Gastrocnemius medialis (tissue), 4 donors: ENCODE measurements around the gene MAGEB17. TPM values are rescaled to one million over a fixed set of nuclear protein-coding genes. Genes with fewer than 3 reads are reported as not detected.

Source experiments
- ATAC-seq, 2 donors: fragments of 150-250 bp; one replicate each; pipeline ENCODE4 v1.9.1; 2016
- DNase-seq, 2 donors: peaks; one replicate each; pipeline ENCODE4 v3.0.0-alpha.2; 2019
- H3K27ac ChIP-seq, 4 donors: fragments of 200-600 bp; sonication (generic); 1 replicate in 1 of 4; 2 replicates in 3 of 4; pipeline ENCODE4 v1.5.1; 2016 to 2018; ENCODE audit warnings: mild to moderate bottlenecking in 2 of 4, moderate library complexity in 1 of 4
- H3K27me3 ChIP-seq, 3 donors: fragments of 200-600 bp; sonication (generic) in 2 of 3; 1 replicate in 1 of 3; 2 replicates in 2 of 3; pipeline versions ENCODE4 v1.5.1 to v1.6.0; 2016 to 2019; ENCODE audit warnings: mild to moderate bottlenecking in 1 of 3, moderate library complexity in 1 of 3
- H3K36me3 ChIP-seq, 2 donors: fragments of 200-600 bp; sonication (generic) in 1 of 2; one replicate each; pipeline ENCODE4 v1.5.1; 2017 to 2018
- H3K4me1 ChIP-seq, 2 donors: fragments of 200-600 bp; sonication (generic) in 1 of 2; one replicate each; pipeline ENCODE4 v1.5.1; 2016 to 2017; ENCODE audit warnings: mild to moderate bottlenecking in 2 of 2
- H3K4me3 ChIP-seq, 4 donors: fragments of 200-600 bp; sonication (generic) in 3 of 4; 1 replicate in 1 of 4; 2 replicates in 3 of 4; pipeline ENCODE4 v1.5.1; 2016 to 2019; ENCODE audit warnings: mild to moderate bottlenecking in 2 of 4
- H3K9me3 ChIP-seq, 3 donors: fragments of 200-600 bp; sonication (generic) in 2 of 3; 1 replicate in 1 of 3; 2 replicates in 2 of 3; pipeline ENCODE4 v1.5.1; 2016 to 2019
- POLR2A ChIP-seq, 2 donors: fragments of 450-650 bp; IDR thresholded peaks; one replicate each; pipeline ENCODE4 v1.6.1; 2017; ENCODE audit warnings: antibody characterized with exemption in 2 of 2, mild to moderate bottlenecking in 2 of 2, moderate library complexity in 2 of 2
- in situ Hi-C, 4 donors: fragments of 200-750 bp; cut with MboI; loops; one replicate each; pipeline versions ENCODE4 v1.15.0 to v1.8.0; 2017; ENCODE audit warnings: low sequenced_read_pairs in 4 of 4
- intact Hi-C: fragments of 100-400 bp; cut with DNase I; formaldehyde crosslinking; loops from one replicate; pipeline ENCODE4 v1.15.1; 2023; ENCODE audit warnings: low total_unique reads
- total RNA-seq, 4 donors: library from RNA; depleted of rRNA; stranded (reverse); fragments of >200 nt; gene quantifications; one replicate each; pipeline versions ENCODE4 v1.1.0 to v1.2.3, GENCODE V29; 2016
- TF ChIP-seq, protein P1 (sequence below), 5 experiments: fragments of 450-650 bp in 3 of 5; fragments of 200-600 bp in 2 of 5; sonication (generic) in 2 of 5; IDR thresholded peaks in 4 of 5; conservative IDR thresholded peaks in 1 of 5; 1 replicate in 4 of 5; 2 replicates in 1 of 5; pipeline ENCODE4 v1.5.1; 2016 to 2019; ENCODE audit warnings: antibody characterized with exemption in 5 of 5, mild to moderate bottlenecking in 3 of 5, moderate library complexity in 3 of 5

Gene MAGEB17
- total RNA-seq, 4 donors from 2014 or later = not detected

DNA sequence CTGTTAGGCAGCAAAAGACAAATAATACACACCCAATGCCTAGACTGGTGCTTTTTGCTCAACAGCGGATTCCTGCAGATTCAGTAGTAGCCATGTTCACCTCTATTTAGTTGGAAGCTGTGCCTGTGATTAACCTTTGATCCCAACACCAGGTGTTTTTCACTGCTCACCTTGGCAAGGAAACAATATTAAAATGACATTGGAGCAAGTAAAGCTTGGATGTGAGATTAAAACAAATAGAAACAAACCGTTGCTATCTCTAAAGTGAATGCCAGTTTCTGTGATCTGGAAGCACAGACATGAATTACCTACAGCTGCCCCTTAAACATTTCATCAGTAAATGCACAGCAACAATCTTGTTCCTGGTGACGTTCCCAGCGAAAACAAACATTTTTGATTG is 35.7 kb downstream of the MAGEB17 start:
- Histone ChIP-seq H3K4me3 (no peak overlapping the region), H3K27ac (no peak overlapping the region), H3K27me3 (no peaks in the 10 kb centered on the region), H3K36me3 (no peaks in the 10 kb centered on the region), H3K4me1 (no peaks in the 10 kb centered on the region), H3K9me3 (no peaks in the 10 kb centered on the region)
- TF ChIP-seq, protein P1, sequence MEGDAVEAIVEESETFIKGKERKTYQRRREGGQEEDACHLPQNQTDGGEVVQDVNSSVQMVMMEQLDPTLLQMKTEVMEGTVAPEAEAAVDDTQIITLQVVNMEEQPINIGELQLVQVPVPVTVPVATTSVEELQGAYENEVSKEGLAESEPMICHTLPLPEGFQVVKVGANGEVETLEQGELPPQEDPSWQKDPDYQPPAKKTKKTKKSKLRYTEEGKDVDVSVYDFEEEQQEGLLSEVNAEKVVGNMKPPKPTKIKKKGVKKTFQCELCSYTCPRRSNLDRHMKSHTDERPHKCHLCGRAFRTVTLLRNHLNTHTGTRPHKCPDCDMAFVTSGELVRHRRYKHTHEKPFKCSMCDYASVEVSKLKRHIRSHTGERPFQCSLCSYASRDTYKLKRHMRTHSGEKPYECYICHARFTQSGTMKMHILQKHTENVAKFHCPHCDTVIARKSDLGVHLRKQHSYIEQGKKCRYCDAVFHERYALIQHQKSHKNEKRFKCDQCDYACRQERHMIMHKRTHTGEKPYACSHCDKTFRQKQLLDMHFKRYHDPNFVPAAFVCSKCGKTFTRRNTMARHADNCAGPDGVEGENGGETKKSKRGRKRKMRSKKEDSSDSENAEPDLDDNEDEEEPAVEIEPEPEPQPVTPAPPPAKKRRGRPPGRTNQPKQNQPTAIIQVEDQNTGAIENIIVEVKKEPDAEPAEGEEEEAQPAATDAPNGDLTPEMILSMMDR (IDR thresholded peaks at IDR 0.05 in 4 of 5, conservative IDR thresholded peaks at IDR 0.05 in 1 of 5) = no peak
- TF ChIP-seq POLR2A (IDR thresholded peaks at IDR 0.05) = no peak
- DNase-seq = no peak
- intact Hi-C loops = no loop called here
- ATAC-seq = no peak
- in situ Hi-C loops = no loop called here

GRCh38 chrX:16204538-16204937 is 37.3 kb downstream of the MAGEB17 start:
- ATAC-seq (no peak), DNase-seq (no peak)
- H3K4me3 ChIP-seq = no peak overlapping the region
- no peaks in the 10 kb centered on the region for H3K9me3 ChIP-seq
- no peaks in the 10 kb centered on the region for H3K4me1 ChIP-seq
- no peak overlapping the region for H3K27ac ChIP-seq
- no peaks in the 10 kb centered on the region for H3K36me3 ChIP-seq
- in situ Hi-C loops (no loop called here), intact Hi-C loops (no loop called here)
- no peaks in the 10 kb centered on the region for H3K27me3 ChIP-seq
- TF ChIP-seq POLR2A (IDR thresholded peaks at IDR 0.05) = no peak
- TF ChIP-seq, protein P1 (IDR thresholded peaks at IDR 0.05 in 4 of 5, conservative IDR thresholded peaks at IDR 0.05 in 1 of 5) = no peak

- ATAC-seq = no peak
- no peaks in the 10 kb centered on the region for H3K9me3 ChIP-seq
- no peaks in the 10 kb centered on the region for H3K4me1 ChIP-seq
- in situ Hi-C loops = no loop called here
- no peaks in the 10 kb centered on the region for H3K36me3 ChIP-seq
- H3K4me3 ChIP-seq = no peak overlapping the region
- no peak overlapping the region for H3K27ac ChIP-seq
- H3K27me3 ChIP-seq = no peaks in the 10 kb centered on the region
- intact Hi-C loops = no loop called here
- TF ChIP-seq, protein P1 (IDR thresholded peaks at IDR 0.05 in 4 of 5, conservative IDR thresholded peaks at IDR 0.05 in 1 of 5) = no peak
- TF ChIP-seq POLR2A (IDR thresholded peaks at IDR 0.05) = no peak
- no peak for DNase-seq
These were observed 38.6 kb downstream of the MAGEB17 start for GRCh38 chrX:16205840-16206239.

GRCh38 chrX:16207634-16208033 is 40.4 kb downstream of the MAGEB17 start:
- H3K36me3 ChIP-seq = no peaks in the 10 kb centered on the region
- no peaks in the 10 kb centered on the region for H3K27me3 ChIP-seq
- intact Hi-C loops = no loop called here
- no peaks in the 10 kb centered on the region for H3K4me1 ChIP-seq
- no peak for TF ChIP-seq POLR2A (IDR thresholded peaks at IDR 0.05)
- TF ChIP-seq, protein P1 (IDR thresholded peaks at IDR 0.05 in 4 of 5, conservative IDR thresholded peaks at IDR 0.05 in 1 of 5) = no peak
- H3K4me3 ChIP-seq = no peak overlapping the region
- DNase-seq (no peak), ATAC-seq (no peak)
- in situ Hi-C loops = no loop called here
- H3K9me3 ChIP-seq = no peaks in the 10 kb centered on the region
- no peak overlapping the region for H3K27ac ChIP-seq

DNA sequence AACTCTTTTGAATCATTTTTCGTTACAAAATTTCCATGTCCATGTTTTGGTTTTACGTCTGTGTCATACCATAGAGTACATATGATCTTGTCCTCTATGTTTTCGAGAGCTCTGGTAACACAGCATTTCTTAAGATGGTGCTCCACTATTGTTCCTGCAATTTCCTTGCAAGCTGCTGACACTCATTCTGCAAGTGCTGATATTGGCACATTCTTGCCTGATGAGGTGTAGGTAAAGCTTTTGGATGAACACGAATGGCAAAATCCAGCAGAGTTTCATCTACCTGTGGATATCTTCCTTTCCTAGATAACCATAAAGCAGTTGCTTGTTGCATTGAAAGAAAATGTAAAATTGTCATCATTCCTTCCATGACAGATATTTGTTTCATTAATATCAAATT is 41.3 kb downstream of the MAGEB17 start:
- no peak for DNase-seq

More for the DNA sequence above, 41.3 kb downstream of the MAGEB17 start:
- H3K4me3 ChIP-seq = no peak overlapping the region
- intact Hi-C loops (no loop called here), in situ Hi-C loops (no loop called here)
- H3K27ac ChIP-seq = no peak overlapping the region
- no peaks in the 10 kb centered on the region for H3K9me3 ChIP-seq
- no peaks in the 10 kb centered on the region for H3K4me1 ChIP-seq
- TF ChIP-seq POLR2A (IDR thresholded peaks at IDR 0.05) = no peak
- TF ChIP-seq, protein P1 (IDR thresholded peaks at IDR 0.05 in 4 of 5, conservative IDR thresholded peaks at IDR 0.05 in 1 of 5) = no peak
- ATAC-seq = no peak
- H3K36me3 ChIP-seq = no peaks in the 10 kb centered on the region
- no peaks in the 10 kb centered on the region for H3K27me3 ChIP-seq
